Breast epithelium (tissue), 4 donors: ENCODE data around the gene RRM2. TPM values are rescaled to one million over a fixed set of nuclear protein-coding genes. Genes with fewer than 3 reads are reported as not detected.

Experiments used
- DNase-seq, 2 donors: peaks; one replicate each; pipeline ENCODE4 v3.0.0-alpha.2; 2019; ENCODE audit warnings: low spot score in 2 of 2
- H3K27ac ChIP-seq, 2 donors: fragments of 200-600 bp; sonication (generic) in 1 of 2; one replicate each; pipeline ENCODE4 v1.5.1; 2016 to 2019; ENCODE audit warnings: mild to moderate bottlenecking in 1 of 2
- H3K27me3 ChIP-seq, 2 donors: fragments of 200-600 bp; sonication (generic) in 1 of 2; one replicate each; pipeline versions ENCODE4 v1.5.1 to v1.6.0; 2017 to 2019; ENCODE audit warnings: control low read depth in 1 of 2, mild to moderate bottlenecking in 1 of 2
- H3K36me3 ChIP-seq: fragments of 200-600 bp; one replicate; pipeline ENCODE4 v1.5.1; 2019
- H3K4me1 ChIP-seq, 2 donors: fragments of 200-600 bp; sonication (generic); one replicate each; pipeline ENCODE4 v1.5.1; 2016 to 2019; ENCODE audit warnings: control low read depth in 1 of 2
- H3K4me3 ChIP-seq, 3 donors: fragments of 200-600 bp; sonication (generic); 1 replicate in 2 of 3; 2 replicates in 1 of 3; pipeline ENCODE4 v1.5.1; 2016 to 2019; ENCODE audit warnings: mild to moderate bottlenecking in 3 of 3, moderate library complexity in 2 of 3
- H3K9me3 ChIP-seq, 2 donors: fragments of 200-600 bp; sonication (generic) in 1 of 2; one replicate each; pipeline ENCODE4 v1.5.1; 2016 to 2019; ENCODE audit warnings: control low read depth in 1 of 2
- POLR2A ChIP-seq: fragments of 450-650 bp; IDR thresholded peaks from one replicate; pipeline ENCODE4 v1.6.1; 2016; ENCODE audit warnings: antibody characterized with exemption, mild to moderate bottlenecking, moderate library complexity
- POLR2AphosphoS5 ChIP-seq, 3 donors: sonication (generic); formaldehyde crosslinking; IDR thresholded peaks; one replicate each; pipeline ENCODE4 v1.6.1; 2017; ENCODE audit warnings: antibody characterized with exemption in 3 of 3
- intact Hi-C: fragments of 100-400 bp; cut with DNase I; formaldehyde crosslinking; loops from one replicate; pipeline ENCODE4 v1.15.1; 2023; ENCODE audit warnings: low total_unique reads
- total RNA-seq, 3 donors: library from RNA; depleted of rRNA; stranded (reverse); fragments of >200 nt; gene quantifications; one replicate each; pipeline ENCODE4 v1.1.0, GENCODE V29; 2016
- TF ChIP-seq, protein P1 (sequence below), 3 donors: fragments of 450-650 bp; IDR thresholded peaks; one replicate each; pipeline ENCODE4 v1.5.1; 2016 to 2017; ENCODE audit warnings: antibody characterized with exemption in 3 of 3, mild to moderate bottlenecking in 3 of 3, moderate library complexity in 3 of 3

Gene RRM2
- total RNA-seq, 3 donors from 2014 or later, result 0.98 to 2.6 (median 1.6) TPM

DNA sequence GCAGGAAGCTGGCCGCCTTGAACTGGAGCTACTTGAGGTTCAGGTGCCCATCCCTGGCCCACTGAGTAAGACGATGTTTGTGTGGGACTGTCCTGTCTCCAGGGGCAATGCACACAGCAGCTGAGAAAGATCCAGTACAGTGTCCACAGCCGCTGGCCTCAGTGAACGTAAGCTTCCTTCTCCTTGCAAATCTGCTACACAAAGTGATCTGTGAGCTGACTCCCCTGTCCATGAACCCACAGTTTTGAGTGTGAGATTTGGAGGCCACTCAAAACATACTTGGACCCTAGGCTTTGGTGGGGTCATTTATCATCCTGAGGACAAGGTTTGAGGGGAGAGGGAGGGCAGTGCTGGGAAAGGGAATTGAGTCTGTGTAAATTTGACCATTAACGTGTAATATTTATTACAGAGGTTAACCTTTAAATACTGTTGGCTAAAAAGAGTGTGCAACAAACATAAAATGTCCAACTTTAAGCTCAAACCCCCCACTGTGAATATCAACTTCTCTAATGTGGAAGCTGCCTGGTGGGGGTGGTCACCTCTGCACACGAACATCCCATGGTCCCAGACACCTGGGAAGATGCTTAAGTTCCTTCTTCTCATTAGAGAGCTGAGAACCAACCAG is 37.4 kb upstream of the RRM2 start:
- Histone ChIP-seq H3K27ac (no peak overlapping the region), H3K4me1 (peaks cover 0 to 2% of the 10 kb centered on the region in 2 donors), H3K9me3 (no peaks in the 10 kb centered on the region), H3K36me3 (no peaks in the 10 kb centered on the region), H3K4me3 (no peak overlapping the region), H3K27me3 (peaks cover 0 to 14% of the 10 kb centered on the region in 2 donors)
- DNase-seq, result no peak
- TF ChIP-seq POLR2A (no peak), POLR2AphosphoS5 (IDR thresholded peaks at IDR 0.05) (no peak)
- TF ChIP-seq, protein P1, sequence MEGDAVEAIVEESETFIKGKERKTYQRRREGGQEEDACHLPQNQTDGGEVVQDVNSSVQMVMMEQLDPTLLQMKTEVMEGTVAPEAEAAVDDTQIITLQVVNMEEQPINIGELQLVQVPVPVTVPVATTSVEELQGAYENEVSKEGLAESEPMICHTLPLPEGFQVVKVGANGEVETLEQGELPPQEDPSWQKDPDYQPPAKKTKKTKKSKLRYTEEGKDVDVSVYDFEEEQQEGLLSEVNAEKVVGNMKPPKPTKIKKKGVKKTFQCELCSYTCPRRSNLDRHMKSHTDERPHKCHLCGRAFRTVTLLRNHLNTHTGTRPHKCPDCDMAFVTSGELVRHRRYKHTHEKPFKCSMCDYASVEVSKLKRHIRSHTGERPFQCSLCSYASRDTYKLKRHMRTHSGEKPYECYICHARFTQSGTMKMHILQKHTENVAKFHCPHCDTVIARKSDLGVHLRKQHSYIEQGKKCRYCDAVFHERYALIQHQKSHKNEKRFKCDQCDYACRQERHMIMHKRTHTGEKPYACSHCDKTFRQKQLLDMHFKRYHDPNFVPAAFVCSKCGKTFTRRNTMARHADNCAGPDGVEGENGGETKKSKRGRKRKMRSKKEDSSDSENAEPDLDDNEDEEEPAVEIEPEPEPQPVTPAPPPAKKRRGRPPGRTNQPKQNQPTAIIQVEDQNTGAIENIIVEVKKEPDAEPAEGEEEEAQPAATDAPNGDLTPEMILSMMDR (IDR thresholded peaks at IDR 0.05), result no peak
- intact Hi-C loops, result no loop called here

DNA sequence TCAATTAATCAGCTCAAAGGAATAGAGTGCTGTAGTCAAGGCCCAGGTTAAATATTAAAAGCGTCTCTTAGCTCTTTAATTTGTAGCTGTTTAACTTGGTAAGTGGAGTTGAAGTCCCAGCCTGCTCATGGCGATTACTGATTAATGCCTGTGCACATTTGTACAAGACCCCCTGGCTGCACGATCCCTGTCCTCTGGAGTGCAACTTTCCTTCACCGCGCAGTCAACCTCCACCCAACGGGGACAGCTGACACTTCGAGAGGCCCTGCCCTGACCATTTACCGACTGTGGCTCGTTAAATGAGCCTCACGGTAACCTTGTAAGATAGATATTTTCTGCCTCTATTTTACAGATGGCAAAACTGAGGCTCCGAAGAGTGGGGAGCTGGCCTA is 36.9 kb upstream of the RRM2 start:
- peaks cover 0 to 9% of the 10 kb centered on the region in 2 donors for H3K27me3 ChIP-seq
- no peak overlapping the region for H3K27ac ChIP-seq
- no peak overlapping the region for H3K4me3 ChIP-seq
- no peaks in the 10 kb centered on the region for H3K9me3 ChIP-seq
- no peaks in the 10 kb centered on the region for H3K36me3 ChIP-seq
- no peaks in the 10 kb centered on the region for H3K4me1 ChIP-seq
- intact Hi-C loops, result no loop called here
- no peak for TF ChIP-seq POLR2A
- no peak for TF ChIP-seq POLR2AphosphoS5 (IDR thresholded peaks at IDR 0.05)
- TF ChIP-seq, protein P1 (IDR thresholded peaks at IDR 0.05), result no peak
- no peak for DNase-seq

DNA sequence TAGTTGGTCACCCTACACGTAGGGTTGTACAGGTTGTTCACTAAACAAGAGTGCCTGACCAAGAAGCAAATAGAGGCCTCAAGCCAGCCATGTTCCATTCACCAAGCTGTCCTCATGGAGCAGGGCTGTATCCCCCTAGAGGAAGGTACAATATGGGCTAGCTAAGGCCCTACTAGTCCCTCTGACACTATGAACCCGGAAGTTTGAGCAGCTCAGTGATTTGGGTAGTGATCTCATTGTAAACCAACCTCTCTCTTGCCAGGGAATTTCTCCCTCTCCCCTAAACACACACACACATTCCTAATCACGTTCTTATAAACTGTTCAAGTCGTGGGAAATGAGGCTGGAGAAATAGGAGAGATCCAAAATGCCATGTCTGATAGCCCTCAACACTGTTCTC is 35.6 kb upstream of the RRM2 start:
- Histone ChIP-seq H3K27ac (no peak overlapping the region), H3K9me3 (no peaks in the 10 kb centered on the region), H3K27me3 (peaks cover 0 to 6% of the 10 kb centered on the region in 2 donors), H3K4me3 (no peak overlapping the region), H3K36me3 (no peaks in the 10 kb centered on the region), H3K4me1 (no peaks in the 10 kb centered on the region)
- TF ChIP-seq POLR2A, result no peak
- no peak for TF ChIP-seq POLR2AphosphoS5 (IDR thresholded peaks at IDR 0.05)
- intact Hi-C loops, result no loop called here
- DNase-seq, result no peak

GRCh38 chr2:10087360-10087759 is 35.2 kb upstream of the RRM2 start:
- no peaks in the 10 kb centered on the region for H3K4me1 ChIP-seq
- TF ChIP-seq POLR2AphosphoS5 (IDR thresholded peaks at IDR 0.05), result no peak
- TF ChIP-seq, protein P1 (IDR thresholded peaks at IDR 0.05), result no peak
- no peak for TF ChIP-seq POLR2A
- no peak for DNase-seq
- no peaks in the 10 kb centered on the region for H3K36me3 ChIP-seq
- no peaks in the 10 kb centered on the region for H3K9me3 ChIP-seq
- H3K27ac ChIP-seq, result no peak overlapping the region
- H3K27me3 ChIP-seq, result peaks cover 0 to 3% of the 10 kb centered on the region in 2 donors
- H3K4me3 ChIP-seq, result no peak overlapping the region
- intact Hi-C loops, result no loop called here

DNA sequence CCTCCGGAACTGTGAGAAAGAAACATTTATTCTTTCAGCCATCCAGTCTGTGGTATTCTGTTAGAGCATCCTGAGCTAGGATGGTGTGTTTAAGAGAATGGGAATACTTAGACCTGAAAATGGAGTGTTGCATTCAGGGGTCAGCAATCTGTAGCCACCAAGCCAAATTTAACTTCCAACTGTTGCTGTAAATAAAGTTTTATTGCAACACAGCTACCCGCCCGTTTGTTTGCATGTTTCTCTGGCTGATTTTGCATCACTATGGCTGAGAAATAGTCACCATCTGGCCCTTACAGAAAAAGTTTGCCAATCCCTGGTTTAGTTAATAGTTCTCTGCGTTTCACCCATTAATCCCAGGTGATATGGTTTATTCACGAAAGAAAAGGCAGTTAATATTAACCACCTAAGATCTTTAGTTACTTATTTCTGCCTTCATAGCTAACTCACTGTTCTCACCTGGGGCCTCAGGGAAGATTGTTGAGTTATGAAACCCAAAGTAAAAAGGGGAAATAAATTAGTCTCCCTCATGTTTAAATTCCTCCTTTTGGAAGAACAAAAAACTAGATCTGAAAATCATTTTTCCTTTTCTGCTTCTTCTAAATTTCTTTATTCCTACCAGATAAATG is 32.9 kb upstream of the RRM2 start:
- Histone ChIP-seq H3K4me1 (no peaks in the 10 kb centered on the region), H3K27ac (no peak overlapping the region), H3K9me3 (no peaks in the 10 kb centered on the region), H3K4me3 (no peak overlapping the region), H3K36me3 (no peaks in the 10 kb centered on the region), H3K27me3 (peaks cover 0 to 10% of the 10 kb centered on the region in 2 donors)
- no peak for DNase-seq
- intact Hi-C loops, result no loop called here
- TF ChIP-seq POLR2A (no peak), POLR2AphosphoS5 (IDR thresholded peaks at IDR 0.05) (no peak)
- TF ChIP-seq, protein P1 (IDR thresholded peaks at IDR 0.05), result no peak
